PC-9 (cell line): ENCODE data around the gene RNF149.

Source experiments
- EZH2 ChIP-seq: fragments of 200-600 bp; sonication (generic); IDR thresholded peaks from 2 replicates; pipeline ENCODE4 v1.8.0; 2017; ENCODE audit warnings: antibody characterized with exemption, low read depth
- TF ChIP-seq, protein P1 (sequence below): fragments of 200-600 bp; sonication (generic); conservative IDR thresholded peaks from 2 replicates; pipeline ENCODE4 v1.6.1; 2017; ENCODE audit warnings: mixed run types, antibody characterized with exemption, mild to moderate bottlenecking, moderate library complexity

DNA sequence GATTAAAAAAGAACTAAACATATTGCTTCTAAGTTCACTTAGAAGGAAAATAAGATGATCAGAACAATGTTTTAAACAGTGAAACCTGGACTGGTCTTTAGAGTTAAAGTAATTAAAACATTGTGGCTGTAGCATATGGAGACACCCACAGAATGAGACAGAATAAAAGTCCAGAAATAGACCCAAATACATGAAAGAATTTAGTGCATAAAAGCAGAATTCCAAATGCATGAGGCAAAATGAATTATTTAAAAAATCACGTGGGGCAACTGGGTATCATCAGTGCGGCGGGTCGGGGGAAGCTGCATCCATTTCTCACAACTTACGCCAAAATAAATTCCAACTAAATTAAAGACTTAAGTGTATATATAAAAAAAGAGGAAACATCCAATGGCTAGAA is 12.1 kb downstream of the RNF149 start:
- TF ChIP-seq, protein P1, sequence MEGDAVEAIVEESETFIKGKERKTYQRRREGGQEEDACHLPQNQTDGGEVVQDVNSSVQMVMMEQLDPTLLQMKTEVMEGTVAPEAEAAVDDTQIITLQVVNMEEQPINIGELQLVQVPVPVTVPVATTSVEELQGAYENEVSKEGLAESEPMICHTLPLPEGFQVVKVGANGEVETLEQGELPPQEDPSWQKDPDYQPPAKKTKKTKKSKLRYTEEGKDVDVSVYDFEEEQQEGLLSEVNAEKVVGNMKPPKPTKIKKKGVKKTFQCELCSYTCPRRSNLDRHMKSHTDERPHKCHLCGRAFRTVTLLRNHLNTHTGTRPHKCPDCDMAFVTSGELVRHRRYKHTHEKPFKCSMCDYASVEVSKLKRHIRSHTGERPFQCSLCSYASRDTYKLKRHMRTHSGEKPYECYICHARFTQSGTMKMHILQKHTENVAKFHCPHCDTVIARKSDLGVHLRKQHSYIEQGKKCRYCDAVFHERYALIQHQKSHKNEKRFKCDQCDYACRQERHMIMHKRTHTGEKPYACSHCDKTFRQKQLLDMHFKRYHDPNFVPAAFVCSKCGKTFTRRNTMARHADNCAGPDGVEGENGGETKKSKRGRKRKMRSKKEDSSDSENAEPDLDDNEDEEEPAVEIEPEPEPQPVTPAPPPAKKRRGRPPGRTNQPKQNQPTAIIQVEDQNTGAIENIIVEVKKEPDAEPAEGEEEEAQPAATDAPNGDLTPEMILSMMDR: no peak
- TF ChIP-seq EZH2: no peak
